ENCODE results near the gene ALMS1.
"Not testable (repeated sequence)": the region's sequence is repeated elsewhere in the genome, so short reads cannot be mapped to it uniquely, and the experiment has no call there.

The ALMS1 gene, protein sequence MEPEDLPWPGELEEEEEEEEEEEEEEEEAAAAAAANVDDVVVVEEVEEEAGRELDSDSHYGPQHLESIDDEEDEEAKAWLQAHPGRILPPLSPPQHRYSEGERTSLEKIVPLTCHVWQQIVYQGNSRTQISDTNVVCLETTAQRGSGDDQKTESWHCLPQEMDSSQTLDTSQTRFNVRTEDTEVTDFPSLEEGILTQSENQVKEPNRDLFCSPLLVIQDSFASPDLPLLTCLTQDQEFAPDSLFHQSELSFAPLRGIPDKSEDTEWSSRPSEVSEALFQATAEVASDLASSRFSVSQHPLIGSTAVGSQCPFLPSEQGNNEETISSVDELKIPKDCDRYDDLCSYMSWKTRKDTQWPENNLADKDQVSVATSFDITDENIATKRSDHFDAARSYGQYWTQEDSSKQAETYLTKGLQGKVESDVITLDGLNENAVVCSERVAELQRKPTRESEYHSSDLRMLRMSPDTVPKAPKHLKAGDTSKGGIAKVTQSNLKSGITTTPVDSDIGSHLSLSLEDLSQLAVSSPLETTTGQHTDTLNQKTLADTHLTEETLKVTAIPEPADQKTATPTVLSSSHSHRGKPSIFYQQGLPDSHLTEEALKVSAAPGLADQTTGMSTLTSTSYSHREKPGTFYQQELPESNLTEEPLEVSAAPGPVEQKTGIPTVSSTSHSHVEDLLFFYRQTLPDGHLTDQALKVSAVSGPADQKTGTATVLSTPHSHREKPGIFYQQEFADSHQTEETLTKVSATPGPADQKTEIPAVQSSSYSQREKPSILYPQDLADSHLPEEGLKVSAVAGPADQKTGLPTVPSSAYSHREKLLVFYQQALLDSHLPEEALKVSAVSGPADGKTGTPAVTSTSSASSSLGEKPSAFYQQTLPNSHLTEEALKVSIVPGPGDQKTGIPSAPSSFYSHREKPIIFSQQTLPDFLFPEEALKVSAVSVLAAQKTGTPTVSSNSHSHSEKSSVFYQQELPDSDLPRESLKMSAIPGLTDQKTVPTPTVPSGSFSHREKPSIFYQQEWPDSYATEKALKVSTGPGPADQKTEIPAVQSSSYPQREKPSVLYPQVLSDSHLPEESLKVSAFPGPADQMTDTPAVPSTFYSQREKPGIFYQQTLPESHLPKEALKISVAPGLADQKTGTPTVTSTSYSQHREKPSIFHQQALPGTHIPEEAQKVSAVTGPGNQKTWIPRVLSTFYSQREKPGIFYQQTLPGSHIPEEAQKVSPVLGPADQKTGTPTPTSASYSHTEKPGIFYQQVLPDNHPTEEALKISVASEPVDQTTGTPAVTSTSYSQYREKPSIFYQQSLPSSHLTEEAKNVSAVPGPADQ (N-terminal part only)

DNA sequence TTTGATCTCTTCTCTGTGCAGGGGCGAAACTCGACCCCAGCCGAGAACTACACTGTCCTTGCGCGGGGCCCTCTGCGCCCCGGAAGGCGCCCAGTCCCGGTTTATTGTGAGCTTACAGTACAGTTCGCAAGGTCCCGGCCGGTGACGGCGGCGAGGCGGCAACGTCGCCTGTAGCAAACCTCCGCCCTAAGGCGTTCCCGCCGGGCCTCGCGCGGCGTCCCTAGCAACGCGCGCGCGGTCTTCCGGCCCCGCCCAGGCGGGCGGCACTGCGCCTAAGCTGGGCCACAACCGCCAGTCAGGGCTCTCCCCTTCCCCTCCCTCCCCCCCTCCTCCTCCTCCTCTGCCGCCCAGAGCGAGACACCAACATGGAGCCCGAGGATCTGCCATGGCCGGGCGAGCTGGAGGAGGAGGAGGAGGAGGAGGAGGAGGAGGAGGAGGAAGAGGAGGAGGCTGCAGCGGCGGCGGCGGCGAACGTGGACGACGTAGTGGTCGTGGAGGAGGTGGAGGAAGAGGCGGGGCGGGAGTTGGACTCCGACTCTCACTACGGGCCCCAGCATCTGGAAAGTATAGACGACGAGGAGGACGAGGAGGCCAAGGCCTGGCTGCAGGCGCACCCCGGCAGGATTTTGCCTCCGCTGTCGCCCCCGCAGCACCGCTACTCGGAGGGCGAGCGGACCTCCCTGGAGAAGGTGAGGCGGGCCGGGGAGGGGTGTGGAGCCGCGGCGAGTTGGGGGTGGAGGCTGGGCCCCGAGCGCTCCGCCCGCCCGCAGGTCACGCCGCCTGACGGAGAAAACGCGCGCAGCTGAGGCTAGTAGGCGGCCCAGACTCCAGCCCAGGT, at the start of gene ALMS1:
Gene ALMS1 (plus strand): TSS at position 333 of the 838 bp plus-strand sequence. CDS start 33 bp downstream, at position 366.
- FAIRE-seq (peak; percentile 80), DNase-seq (ENCODE audit: extremely low spot score, insufficient read length, low read depth) (peak; percentile 82)

GRCh38 chr2:73337828-73338227, 47.8 kb upstream of the ALMS1 start:
- no peak for DNase-seq (ENCODE audit: extremely low spot score, insufficient read length, low read depth)
- peak; percentile 85 for FAIRE-seq

- no peak for FAIRE-seq
Measured at GRCh38 chr2:73339201-73339600, 46.4 kb upstream of the ALMS1 start.

GRCh38 chr2:73341039-73341438, 44.6 kb upstream of the ALMS1 start:
- DNase-seq (ENCODE audit: extremely low spot score, insufficient read length, low read depth) (no peak), FAIRE-seq (no peak)

More at GRCh38 chr2:73339201-73339600, 46.4 kb upstream of the ALMS1 start:
- no peak for DNase-seq (ENCODE audit: extremely low spot score, insufficient read length, low read depth)

DNA sequence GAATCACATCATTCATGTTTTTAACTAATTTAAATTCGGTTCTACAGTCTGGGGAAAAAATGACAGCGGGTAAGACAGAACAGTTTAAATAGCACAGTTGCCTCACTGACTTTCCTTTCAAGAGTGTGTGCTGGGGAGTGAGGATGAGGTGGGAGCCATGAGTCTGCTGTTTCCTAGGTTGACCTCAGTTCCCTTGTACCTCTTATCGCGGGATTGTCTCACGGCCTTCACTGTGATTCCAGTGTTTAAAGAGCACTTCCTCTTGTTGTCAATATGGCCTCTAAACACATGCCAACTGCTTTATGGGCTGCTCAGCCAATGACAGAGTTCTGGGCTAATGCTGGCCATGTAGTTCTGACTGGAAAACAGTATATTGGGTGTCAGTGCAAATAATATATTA, 41.6 kb upstream of the ALMS1 start:
- FAIRE-seq (no peak), DNase-seq (ENCODE audit: extremely low spot score, insufficient read length, low read depth) (no peak)

DNA sequence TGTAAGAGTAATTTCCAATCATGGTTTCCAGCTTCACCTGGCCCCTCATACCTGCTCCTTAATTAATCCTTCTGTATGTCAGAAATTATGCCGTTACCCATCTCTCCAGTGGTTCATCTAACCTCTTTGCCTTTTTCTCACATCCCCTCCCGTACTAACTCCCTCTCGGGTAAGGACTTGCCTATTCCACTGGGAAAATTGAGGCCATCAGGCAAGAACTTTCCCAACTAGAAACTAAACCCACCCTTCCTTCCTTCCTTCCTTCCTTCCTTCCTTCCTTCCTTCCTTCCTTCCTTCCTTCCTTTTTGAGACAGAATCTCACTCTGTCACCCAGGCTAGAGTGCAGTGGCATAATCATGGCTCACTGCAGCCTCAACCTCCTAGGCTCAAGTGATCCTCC, 40.9 kb upstream of the ALMS1 start:
- not testable (repeated sequence) for FAIRE-seq; DNase-seq (ENCODE audit: extremely low spot score, insufficient read length, low read depth)

DNA sequence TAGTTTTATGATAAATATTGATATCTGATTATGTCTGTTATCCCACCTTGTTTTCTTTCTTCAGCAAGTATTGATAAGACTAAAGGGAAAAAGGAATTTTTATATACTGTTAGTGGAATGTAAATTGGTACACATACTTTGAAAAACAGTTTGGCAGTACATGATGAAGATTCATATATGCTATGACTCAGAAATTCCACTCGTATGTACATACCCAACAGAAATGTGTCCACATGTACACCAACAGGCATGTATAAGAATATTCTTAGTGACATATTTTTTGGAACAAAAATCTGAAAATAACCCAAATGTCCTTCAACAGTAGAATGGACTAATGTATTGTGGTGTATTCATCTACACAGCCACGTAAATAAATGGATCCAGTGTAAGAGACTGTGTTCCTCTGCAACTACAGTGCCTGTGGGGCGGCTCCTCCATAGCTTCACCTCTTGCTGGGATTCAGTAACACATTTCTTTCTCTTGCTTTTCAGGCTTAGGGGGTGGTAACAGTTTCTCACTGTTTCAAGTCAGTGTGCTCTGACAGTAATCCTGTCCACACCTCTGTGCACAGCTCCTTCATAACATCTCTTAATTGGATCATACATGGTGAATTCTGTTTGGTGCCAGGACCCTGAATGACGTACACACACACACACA, 35.5 kb upstream of the ALMS1 start:
- DNase-seq (ENCODE audit: extremely low spot score, insufficient read length, low read depth) (no peak), FAIRE-seq (no peak)

DNA sequence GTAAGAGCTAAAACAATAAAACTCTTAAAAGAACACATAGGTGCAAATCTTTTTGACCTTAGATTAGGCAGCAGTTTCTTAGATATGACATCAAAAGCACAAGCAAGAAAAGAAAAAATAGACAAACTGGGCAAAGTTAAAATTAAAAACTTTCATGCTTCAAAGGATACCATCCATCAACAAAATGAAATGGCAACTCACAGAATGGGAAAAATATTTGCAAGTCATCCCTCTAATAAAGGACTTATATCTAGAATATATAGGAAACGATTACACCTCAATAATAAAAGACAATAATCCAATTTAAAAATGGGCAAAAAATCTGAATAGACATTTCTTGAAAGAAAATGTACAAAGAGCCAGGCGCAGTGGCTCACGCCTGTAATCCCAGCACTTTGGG, 29.5 kb upstream of the ALMS1 start:
- FAIRE-seq, result no peak

GRCh38 chr2:73359915-73360697, 25.5 kb upstream of the ALMS1 start:
- FAIRE-seq (no peak), DNase-seq (ENCODE audit: extremely low spot score, insufficient read length, low read depth) (no peak)

More for the DNA sequence above, 29.5 kb upstream of the ALMS1 start:
- DNase-seq (ENCODE audit: extremely low spot score, insufficient read length, low read depth), result no peak

DNA sequence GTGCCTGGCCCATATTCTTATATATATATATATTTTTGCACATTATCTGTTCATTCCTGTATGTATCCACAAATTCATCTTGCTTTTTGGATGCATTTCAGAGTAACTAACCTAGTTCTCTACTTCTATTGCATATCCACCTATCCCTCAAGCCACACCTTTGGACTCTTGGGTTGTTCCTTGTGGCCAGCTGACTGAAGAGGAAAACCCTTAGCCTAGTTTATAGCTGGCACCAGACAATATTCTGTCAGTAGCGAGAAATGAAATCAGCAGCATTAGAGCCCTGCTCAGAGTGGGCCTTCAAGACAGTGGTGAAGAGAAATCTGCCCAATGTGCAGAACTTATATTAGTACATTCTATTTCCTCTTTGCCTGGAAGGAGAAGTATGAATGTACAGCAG, 19.6 kb upstream of the ALMS1 start:
- FAIRE-seq (no peak), DNase-seq (ENCODE audit: extremely low spot score, insufficient read length, low read depth) (no peak)

- FAIRE-seq (no peak), DNase-seq (ENCODE audit: extremely low spot score, insufficient read length, low read depth) (no peak)
Measured at GRCh38 chr2:73368781-73369180, 16.9 kb upstream of the ALMS1 start.

GRCh38 chr2:73370348-73370747, 15.3 kb upstream of the ALMS1 start:
- FAIRE-seq, result no peak

GRCh38 chr2:73373344-73373743, 12.3 kb upstream of the ALMS1 start:
- DNase-seq (ENCODE audit: extremely low spot score, insufficient read length, low read depth), result no peak
- no peak for FAIRE-seq

More at GRCh38 chr2:73370348-73370747, 15.3 kb upstream of the ALMS1 start:
- no peak for DNase-seq (ENCODE audit: extremely low spot score, insufficient read length, low read depth)

- FAIRE-seq (no peak), DNase-seq (ENCODE audit: extremely low spot score, insufficient read length, low read depth) (no peak)
Measured at GRCh38 chr2:73374269-73374668, 11.4 kb upstream of the ALMS1 start.

GRCh38 chr2:73376681-73377080, 9.0 kb upstream of the ALMS1 start:
- DNase-seq (ENCODE audit: extremely low spot score, insufficient read length, low read depth) (no peak), FAIRE-seq (no peak)

- FAIRE-seq, result no peak
- no peak for DNase-seq (ENCODE audit: extremely low spot score, insufficient read length, low read depth)
Measured at GRCh38 chr2:73383036-73383435, 2.6 kb upstream of the ALMS1 start.

DNA sequence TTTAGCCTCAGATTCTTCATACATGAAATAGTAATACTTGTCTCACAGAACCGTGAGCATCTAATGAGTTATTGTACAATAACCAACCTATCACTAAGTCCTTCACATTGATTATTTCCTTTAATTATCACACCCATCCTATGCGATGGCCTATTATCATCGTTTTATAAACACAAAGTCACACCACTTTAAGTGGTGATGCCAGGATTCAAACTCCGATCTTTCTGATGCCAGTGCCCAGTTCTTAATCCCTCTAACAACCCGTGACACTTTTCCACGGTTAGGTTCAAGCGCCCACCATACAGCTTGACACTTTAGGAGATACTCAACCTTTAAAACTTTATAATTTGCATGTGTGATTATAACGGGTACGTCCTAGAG, 523 bp upstream of the ALMS1 start:
- FAIRE-seq (no peak), DNase-seq (ENCODE audit: extremely low spot score, insufficient read length, low read depth) (no peak)

GRCh38 chr2:73386342-73386868, 769 bp downstream of the ALMS1 start:
- no peak for FAIRE-seq
- no peak for DNase-seq (ENCODE audit: extremely low spot score, insufficient read length, low read depth)
